HG02981 (cell line): ENCODE measurements around the gene LRTM1.

ENCODE experiments used
- ATAC-seq: cut with Tn5 transposase; IDR thresholded peaks from one replicate; pipeline ENCODE4 v1.9.1; 2021; ENCODE audit warnings: mild to moderate bottlenecking, moderate library complexity; ENCODE audit not compliant: unreplicated experiment

The LRTM1 gene

GRCh38 chr3:54897028-54897711 is 30.7 kb downstream of the LRTM1 start:
- no peak for ATAC-seq

- ATAC-seq, result no peak
Measured at GRCh38 chr3:54895613-54896012, 32.2 kb downstream of the LRTM1 start.

GRCh38 chr3:54892168-54892567 is 35.7 kb downstream of the LRTM1 start:
- no peak for ATAC-seq

GRCh38 chr3:54891540-54891897 is 36.3 kb downstream of the LRTM1 start:
- ATAC-seq, result no peak

- ATAC-seq, result no peak
Measured at GRCh38 chr3:54889731-54890130, 38.1 kb downstream of the LRTM1 start.

- no peak for ATAC-seq
Measured at GRCh38 chr3:54888873-54889272, 39.0 kb downstream of the LRTM1 start.

GRCh38 chr3:54888162-54888561 is 39.7 kb downstream of the LRTM1 start:
- ATAC-seq, result no peak

GRCh38 chr3:54882129-54882833 is 45.6 kb downstream of the LRTM1 start:
- no peak for ATAC-seq

GRCh38 chr3:54878145-54878544 is 49.7 kb downstream of the LRTM1 start:
- ATAC-seq, result no peak

- no peak for ATAC-seq
Measured at GRCh38 chr3:54877730-54878129, 50.1 kb downstream of the LRTM1 start.

GRCh38 chr3:54876694-54877093 is 51.2 kb downstream of the LRTM1 start:
- ATAC-seq, result no peak

GRCh38 chr3:54875596-54876268 is 52.1 kb downstream of the LRTM1 start:
- ATAC-seq, result no peak

GRCh38 chr3:54874816-54875556 is 52.9 kb downstream of the LRTM1 start:
- ATAC-seq, result no peak

- no peak for ATAC-seq
Measured at GRCh38 chr3:54873059-54874010, 54.5 kb downstream of the LRTM1 start.

- ATAC-seq, result no peak
Measured at GRCh38 chr3:54871867-54872266, 56.0 kb downstream of the LRTM1 start.

- ATAC-seq, result no peak
Measured at GRCh38 chr3:54870423-54870822, 57.4 kb downstream of the LRTM1 start.
